SK-N-MC (cell line): ENCODE data around the gene SEMA3D.

Experiments used
- DNase-seq: peaks from one replicate; pipeline ENCODE4 v3.0.0-alpha.2; 2011; ENCODE audit warnings: low read depth, low spot score
- H3K27ac ChIP-seq: fragments of 200-600 bp; sonication (generic); 2 replicates; pipeline ENCODE4 v1.5.1; 2016; ENCODE audit warnings: mixed run types
- H3K36me3 ChIP-seq: fragments of 200-600 bp; sonication (generic); 2 replicates; pipeline ENCODE4 v1.6.1; 2017; ENCODE audit warnings: antibody characterized with exemption, low read length, mixed read lengths; ENCODE audit not compliant: insufficient read depth
- H3K4me3 ChIP-seq: fragments of 200-600 bp; sonication (generic); 2 replicates; pipeline ENCODE4 v1.5.1; 2016
- H3K9ac ChIP-seq: fragments of 200-600 bp; sonication (generic); 2 replicates; pipeline ENCODE4 v1.8.0; 2017; ENCODE audit warnings: mixed run types, mixed read lengths; ENCODE audit not compliant: insufficient read length
- H3K9me3 ChIP-seq: fragments of 200-600 bp; sonication (generic); 2 replicates; pipeline ENCODE4 v1.6.1; 2017; ENCODE audit warnings: low read depth, mild to moderate bottlenecking, antibody characterized with exemption, low read length, moderate library complexity, mixed read lengths
- EZH2 ChIP-seq: fragments of 200-600 bp; sonication (generic); IDR thresholded peaks from one replicate; pipeline ENCODE4 v1.6.1; 2017; ENCODE audit warnings: antibody characterized with exemption
- FOXP2 ChIP-seq: optimal IDR thresholded peaks from 2 replicates; pipeline ENCODE3; 2011; ENCODE audit warnings: mild to moderate bottlenecking, moderate library complexity; ENCODE audit not compliant: insufficient read depth; ENCODE audit errors: extremely low read length, control extremely low read depth
- POLR2AphosphoS5 ChIP-seq: IDR thresholded peaks from 2 replicates; pipeline ENCODE4 v1.6.1; 2012; ENCODE audit warnings: mild to moderate bottlenecking, low read depth, low read length, borderline replicate concordance

Gene SEMA3D

DNA sequence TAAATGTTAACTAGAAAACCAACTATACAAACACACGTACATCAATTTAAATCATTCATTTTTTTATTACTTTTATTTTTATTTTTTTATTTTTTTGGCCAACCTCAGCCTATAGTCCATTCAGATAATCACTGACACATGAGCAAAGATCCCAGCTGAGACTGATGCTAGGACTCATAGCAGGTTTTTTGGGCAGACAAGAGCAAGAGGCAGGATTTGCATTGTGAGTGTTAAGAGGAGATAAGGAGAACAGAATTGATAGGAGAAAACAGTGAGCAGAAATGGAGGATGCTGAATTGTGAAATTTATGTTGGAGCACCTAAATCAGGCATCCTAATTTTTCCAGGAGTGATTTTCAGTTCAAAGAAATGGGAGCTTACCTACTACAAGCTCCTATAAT lies 240.3 kb downstream of the SEMA3D start:
- Histone ChIP-seq H3K36me3 (no peaks in the 10 kb centered on the region), H3K9ac (no peak overlapping the region), H3K9me3 (no peaks in the 10 kb centered on the region), H3K27ac (no peak overlapping the region), H3K4me3 (no peak overlapping the region)
- DNase-seq = no peak
- no peak for TF ChIP-seq FOXP2
- no peak for TF ChIP-seq POLR2AphosphoS5
- no peak for TF ChIP-seq EZH2
